Stimulated activated CD4-positive, alpha-beta T cell treated with anti-CD3 and anti-CD28 coated beads, Interleukin-15, amount 100 ng/mL, for 1 hour (primary cell): Measurements from ENCODE around the gene NAALADL2.

Experiments
- DNase-seq, 2 donors: peaks; one replicate each; pipeline ENCODE4 v3.0.0-alpha.2; 2020; ENCODE audit warnings: low read depth in 1 of 2, low spot score in 1 of 2

Gene NAALADL2

GRCh38 chr3:175198991-175199783 is 340.1 kb downstream of the NAALADL2 start:
- DNase-seq, result no peak

DNA sequence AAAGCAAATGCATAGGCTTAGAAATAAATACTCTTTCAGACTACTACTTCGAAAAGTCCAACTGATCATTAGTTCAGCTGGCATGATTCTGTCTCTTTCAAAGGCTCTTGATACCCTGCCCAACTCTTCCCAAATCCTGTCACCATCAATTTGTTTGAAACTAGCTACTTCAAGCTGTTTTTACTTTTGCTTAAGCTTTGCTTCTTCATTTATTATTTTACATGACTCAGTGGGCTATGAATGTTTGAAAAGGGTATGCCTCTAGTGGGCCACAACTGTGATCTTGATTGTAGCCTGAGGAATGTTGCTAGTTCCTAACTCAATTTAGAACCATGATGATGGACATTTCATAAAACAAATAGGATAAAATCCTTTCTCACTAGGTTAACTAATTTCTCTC is 340.8 kb downstream of the NAALADL2 start:
- no peak for DNase-seq

DNA sequence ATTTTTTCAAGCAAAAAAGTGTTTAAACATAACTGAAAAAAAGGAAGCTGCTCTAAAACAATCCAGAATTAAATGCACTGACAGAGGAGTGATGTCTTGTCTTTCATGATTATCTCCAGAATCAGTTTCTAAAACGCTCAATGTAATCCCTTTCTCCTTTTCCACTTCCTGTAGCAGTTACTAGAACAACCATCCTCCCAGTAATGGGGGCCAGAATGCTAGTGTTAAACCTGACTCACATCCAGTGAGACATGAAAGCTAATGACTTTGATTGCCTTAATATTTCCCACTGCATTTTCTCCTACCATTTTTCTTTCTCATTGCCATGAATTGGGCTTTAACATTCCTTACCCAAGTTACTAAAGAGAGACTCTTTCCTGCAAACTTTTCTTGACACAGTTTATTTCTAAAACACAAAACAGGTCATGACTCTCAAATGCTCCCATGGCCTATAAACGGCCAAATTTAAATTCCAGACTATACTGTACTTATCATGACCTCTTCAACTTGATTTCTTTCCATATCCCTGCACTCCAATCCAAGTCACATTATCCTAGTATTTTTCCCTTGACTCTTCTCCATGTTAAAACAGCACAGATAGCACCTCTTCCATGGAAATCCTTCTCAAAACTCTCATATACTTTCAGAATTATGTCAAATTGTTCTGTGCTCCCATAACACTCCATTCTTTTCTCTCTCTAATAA is 341.4 kb downstream of the NAALADL2 start:
- DNase-seq, result no peak

DNA sequence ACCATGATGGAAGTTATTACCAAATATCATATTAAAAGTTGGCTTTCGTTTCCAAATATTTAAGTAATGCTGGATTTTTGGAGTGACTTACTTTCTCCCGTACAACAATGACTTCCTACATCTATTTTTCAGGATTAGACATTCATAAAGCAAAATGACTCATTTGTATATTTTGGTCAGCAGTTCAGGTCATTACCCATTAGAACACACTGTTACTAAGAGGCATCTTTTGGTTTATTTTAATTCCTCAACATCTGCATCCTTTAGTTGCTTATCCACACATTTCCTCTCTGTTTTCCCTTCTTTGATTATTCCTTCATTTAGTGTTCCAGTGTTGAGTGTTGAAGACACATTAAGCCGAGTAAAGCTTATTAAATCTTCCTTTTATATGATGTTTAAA is 348.2 kb downstream of the NAALADL2 start:
- DNase-seq, result no peak

DNA sequence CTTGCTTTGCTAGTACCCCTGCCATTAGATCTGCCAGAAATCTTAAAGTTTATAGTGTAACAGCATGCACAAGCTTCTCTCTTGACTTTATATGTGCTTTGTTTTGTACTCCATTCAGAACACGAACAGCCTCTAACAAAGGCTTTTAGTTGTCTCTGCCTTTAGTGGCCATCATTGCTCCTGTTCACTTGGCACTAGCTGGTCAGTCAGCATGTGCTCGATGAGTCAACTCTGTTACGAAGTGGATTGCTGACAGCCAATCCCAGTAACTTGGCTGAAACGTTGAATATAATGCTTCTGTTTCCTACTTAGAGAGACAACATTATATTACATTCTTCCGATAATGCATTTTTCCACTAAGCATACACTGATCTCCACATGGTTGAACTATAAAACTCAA is 349.2 kb downstream of the NAALADL2 start:
- no peak for DNase-seq

DNA sequence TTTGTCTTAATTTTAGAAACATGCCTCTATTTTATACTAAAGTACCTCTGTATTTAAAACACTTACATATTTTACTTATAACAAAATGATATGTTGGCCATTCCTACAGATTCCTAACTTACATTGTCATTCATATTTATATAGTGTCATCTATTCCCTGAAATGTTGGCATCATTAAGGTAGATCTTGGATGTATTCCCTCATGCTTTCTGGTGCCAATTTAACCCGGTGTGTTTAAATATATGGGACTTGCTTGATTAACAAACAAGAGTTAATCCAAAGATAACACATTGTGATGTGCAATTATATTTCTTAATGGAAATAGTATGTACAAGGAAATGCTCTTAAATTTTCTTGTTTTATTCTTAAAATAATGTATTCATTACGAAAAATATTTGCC is 352.3 kb downstream of the NAALADL2 start:
- DNase-seq, result no peak

DNA sequence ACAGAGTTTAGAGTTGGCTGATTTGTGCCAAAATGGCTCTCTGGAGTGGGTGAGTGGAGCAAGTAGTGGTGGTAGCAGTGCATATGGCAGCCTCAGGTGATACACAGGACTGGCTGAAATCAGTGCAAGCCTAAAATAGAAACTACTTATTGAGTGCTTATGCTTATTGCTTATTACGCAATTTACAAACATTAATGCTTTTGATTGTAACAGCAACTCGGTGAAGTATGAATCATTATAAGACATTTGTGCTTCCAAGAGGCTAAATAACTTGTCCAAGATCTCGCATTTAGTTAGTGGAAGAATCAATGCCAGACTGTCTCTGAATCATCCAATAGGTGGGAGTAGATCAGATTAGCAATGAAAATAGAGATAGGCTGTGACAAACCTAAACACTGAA is 353.8 kb downstream of the NAALADL2 start:
- no peak for DNase-seq

- DNase-seq, result no peak
Measured at GRCh38 chr3:175214216-175214615, 355.1 kb downstream of the NAALADL2 start.

GRCh38 chr3:175215833-175216232 is 356.7 kb downstream of the NAALADL2 start:
- DNase-seq, result no peak

- DNase-seq, result no peak
Measured at GRCh38 chr3:175222356-175222755, 363.2 kb downstream of the NAALADL2 start.

- no peak for DNase-seq
Measured at GRCh38 chr3:175224051-175224450, 364.9 kb downstream of the NAALADL2 start.

DNA sequence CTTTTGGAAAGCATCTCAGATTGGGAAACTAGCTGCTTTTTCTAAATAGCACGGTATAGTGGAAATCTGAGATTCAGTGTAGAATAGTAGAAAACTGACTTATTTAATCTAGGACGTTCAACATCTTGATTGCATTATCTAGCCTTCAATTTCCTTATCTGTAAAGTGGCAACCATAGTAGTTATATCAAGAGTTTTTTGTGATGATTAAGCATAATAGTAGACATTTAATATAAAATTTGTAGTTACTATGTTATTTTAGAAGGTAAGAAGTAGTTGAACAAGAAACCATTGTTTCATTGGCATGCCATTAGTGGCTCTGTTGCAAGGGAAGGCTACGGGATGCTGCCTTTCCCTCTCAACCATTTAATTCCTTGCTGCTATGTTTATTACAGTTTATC is 367.3 kb downstream of the NAALADL2 start:
- DNase-seq, result no peak

GRCh38 chr3:175227126-175227525 is 368.0 kb downstream of the NAALADL2 start:
- no peak for DNase-seq

- DNase-seq, result no peak
Measured at GRCh38 chr3:175233957-175234940, 375.1 kb downstream of the NAALADL2 start.

DNA sequence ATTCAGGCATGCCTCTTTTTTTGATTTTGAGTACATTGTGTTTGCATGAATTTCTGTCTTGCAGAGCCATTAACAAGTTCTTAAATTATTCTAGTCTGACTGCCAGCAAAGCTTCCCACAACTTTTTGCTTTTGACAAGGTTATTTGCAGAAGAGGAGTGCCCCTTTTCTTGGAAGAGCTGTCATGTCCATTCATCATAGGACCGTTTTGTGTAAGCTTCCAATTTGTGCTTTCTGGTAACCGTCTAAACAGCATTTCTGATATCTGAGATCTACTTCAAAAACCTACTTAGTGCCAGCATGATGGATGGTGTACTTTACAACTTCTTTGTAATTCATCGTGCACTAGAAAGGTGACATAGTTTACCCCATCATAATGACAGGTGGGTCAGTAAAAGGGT is 379.7 kb downstream of the NAALADL2 start:
- no peak for DNase-seq

DNA sequence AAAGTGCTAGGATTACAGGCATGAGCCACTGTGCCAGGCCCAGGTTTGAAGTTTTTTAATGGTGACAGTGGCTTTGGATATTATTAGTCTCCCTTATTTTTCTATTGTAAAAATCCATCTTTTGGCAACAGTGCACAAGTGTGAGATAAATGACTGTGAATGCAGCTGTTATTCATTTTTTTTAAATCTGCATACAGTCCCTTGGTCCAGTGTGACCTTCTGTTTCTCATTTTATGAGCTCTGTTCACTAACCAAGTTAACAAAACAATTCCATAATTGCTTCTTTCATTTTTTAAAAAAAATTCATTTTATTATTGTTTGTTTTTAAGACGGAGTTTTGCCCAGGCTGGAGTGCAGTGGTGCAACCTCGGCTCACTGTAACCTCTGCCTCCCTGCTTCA is 381.8 kb downstream of the NAALADL2 start:
- no peak for DNase-seq

GRCh38 chr3:175242243-175242642 is 383.1 kb downstream of the NAALADL2 start:
- no peak for DNase-seq

DNA sequence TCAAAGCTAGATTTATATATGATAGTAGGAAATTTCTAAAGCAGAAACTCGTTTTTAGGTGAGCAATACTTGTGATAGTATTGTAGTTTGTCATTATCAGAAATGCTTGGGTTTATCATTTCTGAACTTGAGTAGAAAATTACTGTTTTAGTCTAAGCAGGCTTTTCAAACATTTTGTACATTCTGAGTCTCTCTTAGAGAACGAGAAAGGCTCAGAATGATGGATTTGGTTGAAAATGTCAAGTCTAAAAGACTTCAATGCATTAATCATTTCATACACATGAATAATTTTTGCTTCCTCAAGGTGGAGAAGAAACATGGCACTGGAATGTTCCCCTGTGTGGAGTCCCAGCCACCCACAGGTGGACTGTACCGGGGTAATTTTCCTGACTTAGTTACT is 387.1 kb downstream of the NAALADL2 start:
- DNase-seq, result no peak

DNA sequence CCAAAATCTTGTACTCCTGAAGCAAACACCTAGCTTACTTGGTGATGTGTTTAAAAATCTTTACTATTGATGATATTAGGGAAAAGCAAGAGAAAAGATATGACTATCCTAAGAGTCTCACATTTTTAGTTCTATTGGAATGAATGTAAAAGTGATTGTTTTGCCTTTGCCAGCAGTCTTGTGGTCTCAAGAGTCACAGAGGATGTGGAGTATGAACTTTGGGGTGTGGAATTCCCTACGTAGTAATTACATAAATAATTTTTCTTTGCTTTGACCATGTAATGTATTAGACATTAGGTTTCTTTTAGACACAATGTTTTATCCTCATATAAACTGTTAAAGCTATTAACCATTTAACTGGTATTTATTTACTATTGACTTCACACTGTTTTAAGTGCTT is 387.6 kb downstream of the NAALADL2 start:
- DNase-seq, result no peak

DNA sequence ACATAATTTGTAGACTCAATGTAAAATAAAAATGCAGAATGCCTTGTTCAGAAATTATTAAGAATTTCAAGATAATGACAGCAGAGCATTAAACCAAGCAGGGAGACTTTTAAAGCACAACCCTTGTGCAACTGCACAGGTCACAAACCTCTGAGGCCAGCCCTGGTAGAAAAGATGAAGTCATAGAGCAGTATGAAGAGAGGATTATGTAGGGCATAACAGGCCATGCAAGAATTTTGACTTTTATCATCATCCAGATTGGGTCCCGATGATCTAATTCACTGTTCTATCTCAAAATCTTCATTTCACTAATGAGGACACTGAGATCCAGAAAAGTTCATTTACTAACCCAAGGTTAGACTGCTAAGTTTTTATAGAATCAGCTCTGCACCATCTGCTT is 388.5 kb downstream of the NAALADL2 start:
- no peak for DNase-seq

DNA sequence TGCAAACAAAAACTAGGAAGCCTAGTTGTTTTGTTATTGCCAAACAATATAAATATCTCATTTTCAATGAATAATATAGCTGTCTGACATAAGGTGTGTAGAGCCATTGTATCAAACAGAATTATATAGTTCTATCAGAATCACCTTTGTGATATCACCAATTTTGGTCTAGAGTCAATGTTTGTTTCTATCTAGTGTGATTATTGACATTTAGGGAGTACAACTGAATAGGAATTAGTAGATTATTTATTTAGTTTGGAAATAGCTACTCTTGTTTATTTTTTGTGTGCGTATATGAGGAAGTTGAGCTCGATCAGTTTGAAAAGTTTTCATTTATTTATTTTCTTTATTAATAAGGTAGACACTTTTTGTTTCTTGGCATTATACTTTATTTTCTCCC is 389.7 kb downstream of the NAALADL2 start:
- no peak for DNase-seq

DNA sequence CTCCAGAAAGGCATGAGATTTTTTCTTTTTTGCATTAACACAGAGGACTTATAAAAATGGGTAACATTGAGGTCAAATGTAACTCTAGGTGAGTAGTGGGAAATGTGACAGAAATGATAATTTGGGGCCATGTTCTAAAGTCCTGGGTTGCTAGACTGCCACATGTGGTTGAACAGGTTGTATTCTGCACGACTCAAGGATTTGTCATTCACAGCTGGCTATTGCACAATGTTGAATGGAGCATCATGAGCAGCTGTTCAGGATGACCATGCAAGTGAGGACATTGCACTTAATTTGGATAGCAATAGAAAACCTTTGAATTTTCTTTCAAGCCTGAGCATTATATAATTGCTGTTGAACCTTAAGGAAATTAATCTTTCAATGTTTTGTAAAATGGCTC is 396.6 kb downstream of the NAALADL2 start:
- no peak for DNase-seq
